ENCODE measurements around the gene GOLGA8J.

GOLGA8J gene

DNA sequence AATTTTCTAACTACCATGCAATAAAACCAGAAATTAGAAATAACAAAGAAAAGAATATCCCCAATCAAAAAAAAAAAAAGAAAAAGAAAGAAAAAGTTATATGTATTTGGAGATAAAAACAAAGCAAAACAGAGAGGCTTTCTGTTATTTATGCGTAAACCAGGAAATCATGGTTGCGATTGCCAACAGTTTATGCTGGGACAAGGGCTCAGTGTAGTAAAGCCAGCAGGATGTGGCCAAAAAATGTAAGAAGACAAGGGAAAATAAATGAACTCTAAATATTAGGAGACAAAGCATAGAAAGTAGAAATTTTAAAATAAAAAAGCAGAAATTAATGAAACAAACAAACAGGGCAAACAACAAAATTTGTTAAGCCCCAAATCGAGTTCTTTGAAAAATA lies 27.2 kb upstream of the GOLGA8J start:
- Histone ChIP-seq H4K8ac (ENCODE audit: low read depth, low read length) (no peak overlapping the region), H3K4me2 (ENCODE audit: low read length) (no peak overlapping the region), H2AK5ac (ENCODE audit: low read length) (no peak overlapping the region), H3K14ac (ENCODE audit: low read length) (no peak overlapping the region), H4K12ac (ENCODE audit: low read depth, low read length) (no peak overlapping the region), H2BK12ac (ENCODE audit: low read length) (no peak overlapping the region), H3K36me3 (ENCODE audit: control insufficient read depth in 1 of 2, insufficient read depth in 2 of 2, low read length in 2 of 2) (no peaks in the 10 kb centered on the region), H3K4me1 (ENCODE audit: control insufficient read depth in 1 of 2, insufficient read depth in 2 of 2, low read length in 2 of 2) (no peaks in the 10 kb centered on the region), H2BK5ac (ENCODE audit: low read depth, low read length, poor library complexity) (no peak overlapping the region), H3K79me1 (ENCODE audit: low read length) (no peaks in the 10 kb centered on the region), H2BK120ac (ENCODE audit: insufficient read depth, low read length, poor library complexity) (no peak overlapping the region), H3K9me3 (ENCODE audit: insufficient read depth, low read depth, low read length) (peaks cover 2% of the 10 kb centered on the region), H3K4me3 (ENCODE audit: low read depth, low read length) (no peak overlapping the region), H2AFZ (ENCODE audit: insufficient read depth, low read length, poor library complexity) (no peak overlapping the region), H3K4ac (ENCODE audit: low read depth, low read length) (no peak overlapping the region), H3K18ac (ENCODE audit: low read length) (no peak overlapping the region), H3K23ac (ENCODE audit: low read length) (no peak overlapping the region), H3K9ac (ENCODE audit: low read length) (no peak overlapping the region), H4K91ac (ENCODE audit: low read depth, low read length) (no peak overlapping the region), H3K79me2 (ENCODE audit: control insufficient read depth, insufficient read depth, low read length, poor library complexity) (no peaks in the 10 kb centered on the region), H3K27me3 (ENCODE audit: insufficient read depth, low read length) (no peaks in the 10 kb centered on the region), H3K27ac (ENCODE audit: low read depth, low read length) (no peak overlapping the region)
- no CpG with 5 or more reads among the region's 3 CpGs for WGBS (ENCODE audit: extremely low coverage, insufficient coverage, insufficient read length)
- DNase-seq = no peak

DNA sequence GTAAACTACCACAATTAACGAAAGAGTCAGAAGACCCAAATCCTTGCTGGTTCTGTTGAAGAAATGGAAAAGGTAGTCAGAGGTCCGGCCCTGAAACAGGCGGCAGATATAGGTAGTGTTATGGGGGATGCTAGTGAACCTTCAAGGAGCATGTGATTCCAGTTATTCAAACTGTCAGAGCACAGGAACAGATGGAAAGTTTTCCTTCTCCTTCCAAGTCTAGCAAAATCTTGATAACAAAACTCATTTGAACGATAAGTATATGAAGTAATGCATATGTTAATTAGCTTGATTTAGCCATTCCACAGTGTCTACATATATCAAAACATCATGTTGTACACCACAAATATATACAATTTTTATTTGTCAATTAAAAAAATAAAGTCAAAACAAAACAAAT lies 26.6 kb upstream of the GOLGA8J start:
- H3K36me3 ChIP-seq (ENCODE audit: control insufficient read depth in 1 of 2, insufficient read depth in 2 of 2, low read length in 2 of 2) = no peaks in the 10 kb centered on the region
- H3K4ac ChIP-seq (ENCODE audit: low read depth, low read length) = no peak overlapping the region
- no peak overlapping the region for H2BK120ac ChIP-seq (ENCODE audit: insufficient read depth, low read length, poor library complexity)
- H3K4me2 ChIP-seq (ENCODE audit: low read length) = no peak overlapping the region
- no peak overlapping the region for H3K23ac ChIP-seq (ENCODE audit: low read length)
- H3K4me3 ChIP-seq (ENCODE audit: low read depth, low read length) = no peak overlapping the region
- no peak overlapping the region for H2AFZ ChIP-seq (ENCODE audit: insufficient read depth, low read length, poor library complexity)
- H2BK12ac ChIP-seq (ENCODE audit: low read length) = no peak overlapping the region
- H3K27me3 ChIP-seq (ENCODE audit: insufficient read depth, low read length) = no peaks in the 10 kb centered on the region
- peaks cover 2% of the 10 kb centered on the region for H3K9me3 ChIP-seq (ENCODE audit: insufficient read depth, low read depth, low read length)
- H4K91ac ChIP-seq (ENCODE audit: low read depth, low read length) = no peak overlapping the region
- H3K79me1 ChIP-seq (ENCODE audit: low read length) = no peaks in the 10 kb centered on the region
- no peak overlapping the region for H3K18ac ChIP-seq (ENCODE audit: low read length)
- H2BK5ac ChIP-seq (ENCODE audit: low read depth, low read length, poor library complexity) = no peak overlapping the region
- H2AK5ac ChIP-seq (ENCODE audit: low read length) = no peak overlapping the region
- no peak overlapping the region for H3K9ac ChIP-seq (ENCODE audit: low read length)
- no CpG with 5 or more reads among the region's 4 CpGs for WGBS (ENCODE audit: extremely low coverage, insufficient coverage, insufficient read length)
- no peak overlapping the region for H3K14ac ChIP-seq (ENCODE audit: low read length)
- no peak for DNase-seq
- H4K12ac ChIP-seq (ENCODE audit: low read depth, low read length) = no peak overlapping the region
- no peak overlapping the region for H4K8ac ChIP-seq (ENCODE audit: low read depth, low read length)
- H3K27ac ChIP-seq (ENCODE audit: low read depth, low read length) = no peak overlapping the region
- H3K4me1 ChIP-seq (ENCODE audit: control insufficient read depth in 1 of 2, insufficient read depth in 2 of 2, low read length in 2 of 2) = no peaks in the 10 kb centered on the region
- H3K79me2 ChIP-seq (ENCODE audit: control insufficient read depth, insufficient read depth, low read length, poor library complexity) = no peaks in the 10 kb centered on the region

DNA sequence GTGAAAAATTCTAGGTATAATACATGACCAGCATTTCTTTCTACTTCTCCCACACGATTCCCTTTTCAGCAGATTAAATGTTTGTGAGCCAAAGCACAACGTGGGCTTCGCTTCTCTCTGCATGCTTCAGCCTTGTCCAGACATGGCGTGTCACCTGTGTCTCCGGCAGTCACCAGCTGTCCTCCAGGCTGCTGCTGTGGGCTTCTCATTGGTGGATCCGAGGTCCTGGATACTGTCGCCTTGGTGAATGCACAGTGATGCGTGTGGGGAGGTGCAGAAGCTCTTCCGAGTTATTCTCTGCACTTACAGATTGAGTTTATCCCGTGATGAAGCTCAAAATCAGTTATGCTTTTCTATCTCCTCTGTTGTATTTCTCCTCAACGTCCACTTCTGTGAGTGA lies 23.0 kb upstream of the GOLGA8J start:
- H3K27me3 ChIP-seq (ENCODE audit: insufficient read depth, low read length) = no peaks in the 10 kb centered on the region
- no peak overlapping the region for H3K27ac ChIP-seq (ENCODE audit: low read depth, low read length)
- H3K4ac ChIP-seq (ENCODE audit: low read depth, low read length) = no peak overlapping the region
- H4K12ac ChIP-seq (ENCODE audit: low read depth, low read length) = no peak overlapping the region
- no peak overlapping the region for H2BK5ac ChIP-seq (ENCODE audit: low read depth, low read length, poor library complexity)
- no peak overlapping the region for H2AK5ac ChIP-seq (ENCODE audit: low read length)
- no CpG with 5 or more reads among the region's 11 CpGs for WGBS (ENCODE audit: extremely low coverage, insufficient coverage, insufficient read length)
- H3K9ac ChIP-seq (ENCODE audit: low read length) = no peak overlapping the region
- no peak overlapping the region for H2BK12ac ChIP-seq (ENCODE audit: low read length)
- H3K14ac ChIP-seq (ENCODE audit: low read length) = no peak overlapping the region
- H4K8ac ChIP-seq (ENCODE audit: low read depth, low read length) = no peak overlapping the region
- peaks cover 2 to 3% of the 10 kb centered on the region in 2 experiments for H3K4me1 ChIP-seq (ENCODE audit: control insufficient read depth in 1 of 2, insufficient read depth in 2 of 2, low read length in 2 of 2)
- no peak overlapping the region for H3K4me2 ChIP-seq (ENCODE audit: low read length)
- H3K79me2 ChIP-seq (ENCODE audit: control insufficient read depth, insufficient read depth, low read length, poor library complexity) = no peaks in the 10 kb centered on the region
- H3K4me3 ChIP-seq (ENCODE audit: low read depth, low read length) = no peak overlapping the region
- H3K9me3 ChIP-seq (ENCODE audit: insufficient read depth, low read depth, low read length) = peaks cover 2% of the 10 kb centered on the region
- H3K36me3 ChIP-seq (ENCODE audit: control insufficient read depth in 1 of 2, insufficient read depth in 2 of 2, low read length in 2 of 2) = no peaks in the 10 kb centered on the region
- H3K79me1 ChIP-seq (ENCODE audit: low read length) = peaks cover 3% of the 10 kb centered on the region
- H2BK120ac ChIP-seq (ENCODE audit: insufficient read depth, low read length, poor library complexity) = no peak overlapping the region
- H3K23ac ChIP-seq (ENCODE audit: low read length) = no peak overlapping the region
- no peak overlapping the region for H4K91ac ChIP-seq (ENCODE audit: low read depth, low read length)
- H3K18ac ChIP-seq (ENCODE audit: low read length) = no peak overlapping the region
- no peak overlapping the region for H2AFZ ChIP-seq (ENCODE audit: insufficient read depth, low read length, poor library complexity)
- no peak for DNase-seq

DNA sequence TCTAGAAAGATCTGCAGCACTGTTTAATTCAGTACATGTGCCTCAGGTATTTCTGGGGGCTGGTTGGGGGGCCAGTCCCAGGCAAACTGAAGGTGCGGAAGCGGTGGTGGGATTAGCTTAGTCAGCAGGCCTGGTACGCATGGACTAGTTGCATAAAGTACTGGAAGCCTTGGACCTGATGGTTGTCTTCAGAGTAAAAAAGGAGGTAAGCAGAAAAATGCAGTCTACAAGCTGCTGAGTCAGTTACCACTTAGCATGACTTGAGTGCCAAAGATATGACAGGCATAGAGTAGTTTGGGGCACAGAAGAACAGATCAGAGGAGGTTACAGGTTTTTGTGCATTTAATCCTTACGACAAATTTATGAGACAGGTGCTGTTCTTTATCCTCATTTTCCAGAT lies 19.9 kb upstream of the GOLGA8J start:
- WGBS (ENCODE audit: extremely low coverage, insufficient coverage, insufficient read length) = no CpG with 5 or more reads among the region's 4 CpGs
- Histone ChIP-seq H3K4me3 (ENCODE audit: low read depth, low read length) (no peak overlapping the region), H4K12ac (ENCODE audit: low read depth, low read length) (no peak overlapping the region), H3K9me3 (ENCODE audit: insufficient read depth, low read depth, low read length) (peaks cover 2% of the 10 kb centered on the region), H3K79me1 (ENCODE audit: low read length) (peaks cover 5% of the 10 kb centered on the region), H4K8ac (ENCODE audit: low read depth, low read length) (no peak overlapping the region), H2AK5ac (ENCODE audit: low read length) (no peak overlapping the region), H3K18ac (ENCODE audit: low read length) (no peak overlapping the region), H3K27me3 (ENCODE audit: insufficient read depth, low read length) (no peaks in the 10 kb centered on the region), H3K36me3 (ENCODE audit: control insufficient read depth in 1 of 2, insufficient read depth in 2 of 2, low read length in 2 of 2) (no peaks in the 10 kb centered on the region), H2AFZ (ENCODE audit: insufficient read depth, low read length, poor library complexity) (no peak overlapping the region), H3K4me1 (ENCODE audit: control insufficient read depth in 1 of 2, insufficient read depth in 2 of 2, low read length in 2 of 2) (peaks cover 5 to 6% of the 10 kb centered on the region in 2 experiments), H3K4me2 (ENCODE audit: low read length) (no peak overlapping the region), H3K4ac (ENCODE audit: low read depth, low read length) (no peak overlapping the region), H2BK120ac (ENCODE audit: insufficient read depth, low read length, poor library complexity) (no peak overlapping the region), H3K79me2 (ENCODE audit: control insufficient read depth, insufficient read depth, low read length, poor library complexity) (no peaks in the 10 kb centered on the region), H2BK5ac (ENCODE audit: low read depth, low read length, poor library complexity) (no peak overlapping the region), H3K27ac (ENCODE audit: low read depth, low read length) (no peak overlapping the region), H3K9ac (ENCODE audit: low read length) (no peak overlapping the region), H4K91ac (ENCODE audit: low read depth, low read length) (no peak overlapping the region), H3K23ac (ENCODE audit: low read length) (no peak overlapping the region), H2BK12ac (ENCODE audit: low read length) (no peak overlapping the region), H3K14ac (ENCODE audit: low read length) (no peak overlapping the region)
- DNase-seq = peak in 1 of 2 donors; percentile 17

Measured in trophoblast cell (in vitro differentiated cells and primary cell).